ENCODE data around the gene OR5H14. TPM values are rescaled to one million over a fixed set of nuclear protein-coding genes. Genes with fewer than 3 reads are reported as not detected.

The OR5H14 gene
- total and polyA plus RNA-seq, 4 donors, result not detected

Other genes starting within 250 kb of the OR5H14 start
- gene RIOX2, start 175.0 kb upstream of the OR5H14 start, total RNA-seq, result 10 to 100 TPM; 26.8 to 41.3 TPM
- gene RIOX2, start 175.0 kb upstream of the OR5H14 start, polyA plus RNA-seq, result 10 to 100 TPM; 16.3 to 17.6 TPM
- under 1 TPM in 1 of 2 donors, not detected in 1; 0.09 TPM for gene GABRR3, start 112.2 kb upstream of the OR5H14 start, total RNA-seq
- gene GABRR3, start 112.2 kb upstream of the OR5H14 start, polyA plus RNA-seq, result not detected
- gene OR5AC2, start 60.3 kb upstream of the OR5H14 start, total RNA-seq, result not detected
- gene OR5AC2, start 60.3 kb upstream of the OR5H14 start, polyA plus RNA-seq, result not detected
- not detected for gene OR5H1, start 16.8 kb upstream of the OR5H14 start, total RNA-seq
- gene OR5H1, start 16.8 kb upstream of the OR5H14 start, polyA plus RNA-seq, result not detected
- not detected for gene OR5H15, start 19.2 kb downstream of the OR5H14 start, total RNA-seq
- gene OR5H15, start 19.2 kb downstream of the OR5H14 start, polyA plus RNA-seq, result not detected
- gene OR5H6, start 116.8 kb downstream of the OR5H14 start, total RNA-seq, result not detected
- not detected for gene OR5H6, start 116.8 kb downstream of the OR5H14 start, polyA plus RNA-seq
- not detected for gene OR5H2, start 135.0 kb downstream of the OR5H14 start, total RNA-seq
- gene OR5H2, start 135.0 kb downstream of the OR5H14 start, polyA plus RNA-seq, result not detected
- gene OR5K4, start 206.4 kb downstream of the OR5H14 start, total RNA-seq, result not detected
- not detected for gene OR5K4, start 206.4 kb downstream of the OR5H14 start, polyA plus RNA-seq
- gene OR5K3, start 243.2 kb downstream of the OR5H14 start, total RNA-seq, result not detected
- not detected for gene OR5K3, start 243.2 kb downstream of the OR5H14 start, polyA plus RNA-seq

All from lung (tissue), 4 donors.